GM21423 (cell line): ENCODE results near the gene EGLN3.
"Not testable (repeated sequence)": the region's sequence is repeated elsewhere in the genome, so short reads cannot be mapped to it uniquely, and the experiment has no call there.

ENCODE experiments used
- ATAC-seq: cut with Tn5 transposase; IDR thresholded peaks from one replicate; pipeline ENCODE4 v1.9.1; 2021; ENCODE audit warnings: mild to moderate bottlenecking, moderate library complexity; ENCODE audit not compliant: unreplicated experiment

EGLN3 gene

DNA sequence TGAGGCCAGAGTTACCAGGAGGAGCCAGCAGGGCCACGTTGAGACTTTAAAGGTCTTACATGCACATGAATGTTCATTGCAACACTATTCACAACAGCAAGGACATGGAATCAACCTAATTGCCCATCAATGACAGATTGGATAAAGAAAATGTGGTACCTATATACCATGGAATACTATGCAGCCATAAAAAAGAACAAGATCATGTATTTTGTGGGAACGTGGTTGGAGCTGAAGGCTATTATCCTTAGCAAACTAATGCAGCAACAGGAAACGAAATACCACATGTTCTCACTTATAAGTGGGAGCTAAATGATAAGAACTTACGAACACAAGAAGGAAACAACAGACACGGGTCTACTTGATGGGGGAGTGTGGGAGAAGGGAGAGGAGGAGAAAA, 11.6 kb upstream of the EGLN3 start:
- not testable (repeated sequence) for ATAC-seq

DNA sequence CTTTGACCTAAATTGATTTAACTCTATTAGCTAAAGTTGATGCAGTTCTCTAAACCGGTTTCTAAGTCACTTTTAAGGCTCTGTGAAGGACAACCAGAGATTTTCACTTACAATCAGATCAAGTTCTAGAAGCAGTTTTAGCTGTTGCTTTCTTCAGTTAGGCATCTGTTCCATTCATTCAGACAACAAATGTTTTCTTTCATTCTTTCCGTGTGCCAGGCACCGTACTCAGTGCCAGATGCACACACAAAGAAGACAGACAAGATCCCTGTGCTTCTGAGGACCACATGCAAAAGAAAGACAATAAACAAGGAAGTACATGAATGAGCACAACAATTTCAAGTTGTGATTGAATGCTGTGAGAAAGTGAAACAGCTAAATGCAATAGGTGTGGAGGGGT, 11.1 kb upstream of the EGLN3 start:
- ATAC-seq = no peak

DNA sequence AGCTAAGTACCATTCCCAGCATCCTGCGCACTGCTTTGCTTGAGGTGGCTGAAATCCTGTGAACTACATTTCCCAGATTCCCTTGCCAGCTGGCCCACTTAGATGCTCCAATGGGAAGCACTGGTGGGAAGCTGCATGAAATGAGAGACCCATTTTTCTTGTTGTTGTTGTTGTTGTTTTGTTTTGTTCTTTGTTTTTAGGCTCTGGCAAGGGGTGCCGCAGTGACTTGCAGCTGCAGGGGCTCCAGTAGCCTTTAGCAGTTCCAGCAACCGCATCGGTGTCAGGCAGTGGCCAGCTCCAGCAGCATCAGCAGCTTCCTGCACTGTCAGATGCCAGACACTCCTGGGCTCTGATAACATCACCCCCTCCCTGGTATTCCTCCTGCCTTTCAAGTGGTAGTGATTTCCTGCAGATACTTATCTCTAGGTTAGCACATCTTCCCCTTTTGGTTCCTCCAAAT, 8.8 kb upstream of the EGLN3 start:
- no peak for ATAC-seq

DNA sequence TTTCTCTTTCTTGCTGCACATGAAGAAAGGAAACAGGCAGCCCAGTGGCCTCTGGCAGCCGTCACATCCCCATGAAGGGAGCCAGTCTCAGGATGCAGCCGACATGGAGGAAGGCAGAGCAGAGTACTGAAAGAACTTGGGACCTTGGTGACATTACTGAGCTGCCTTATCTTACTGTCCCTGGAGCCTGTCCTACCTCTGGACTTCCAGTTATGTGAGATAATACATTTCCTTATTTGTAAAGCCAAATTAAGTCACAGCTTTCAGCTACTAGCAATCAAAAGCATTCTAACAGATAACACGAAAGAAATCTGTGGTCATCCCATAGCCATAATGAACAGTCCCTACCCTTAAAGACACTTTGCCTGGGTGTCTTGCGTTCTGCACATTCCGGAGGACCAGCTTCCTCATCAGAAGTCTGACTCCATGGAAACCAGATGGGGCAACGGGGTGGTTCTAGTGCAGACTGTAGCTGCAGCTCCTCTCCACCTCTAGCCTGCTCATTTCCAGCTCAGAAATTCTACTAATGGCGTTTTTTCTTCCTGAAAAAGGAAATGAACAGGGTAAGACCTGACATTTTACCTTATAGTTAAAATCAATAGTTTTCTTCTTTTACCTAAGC, 7.8 kb upstream of the EGLN3 start:
- ATAC-seq = no peak

DNA sequence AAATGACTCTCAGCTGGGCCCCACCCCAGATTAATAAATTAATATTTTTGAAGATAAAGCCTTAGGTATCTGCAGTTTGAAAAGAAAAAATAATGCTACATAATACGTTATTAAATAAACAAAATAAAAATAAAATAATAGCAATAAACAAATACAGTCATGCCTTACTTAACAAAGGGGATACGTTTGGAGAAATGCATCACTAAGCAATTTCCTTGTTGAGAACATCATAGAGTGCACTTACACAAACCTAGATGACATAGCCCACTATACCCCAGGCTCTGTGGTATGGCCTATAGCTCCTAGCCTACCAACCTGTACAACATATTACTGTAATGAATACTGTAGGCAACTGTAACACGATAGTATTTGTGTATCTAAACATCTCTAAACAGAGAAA, 7.1 kb upstream of the EGLN3 start:
- ATAC-seq = no peak

DNA sequence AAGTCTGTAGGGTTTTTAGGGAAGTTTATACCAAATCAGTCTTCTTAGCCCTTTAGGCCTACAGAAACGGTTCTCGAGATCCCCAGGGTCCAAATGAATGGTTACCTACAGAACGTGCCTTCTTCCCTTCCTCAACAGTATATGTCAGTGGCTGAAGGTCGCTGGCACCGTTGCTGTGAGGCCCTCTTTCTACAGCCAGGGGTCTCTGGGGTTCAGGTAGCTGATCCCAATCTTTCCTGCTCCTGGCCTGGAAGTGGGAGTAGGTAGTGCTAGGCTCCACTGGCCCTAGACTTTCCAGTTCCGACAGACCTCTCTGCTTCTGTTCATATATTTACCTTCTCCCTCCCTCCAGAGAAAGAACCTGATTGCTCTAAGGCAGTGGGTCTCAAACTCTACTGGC, 6.4 kb upstream of the EGLN3 start:
- no peak for ATAC-seq

DNA sequence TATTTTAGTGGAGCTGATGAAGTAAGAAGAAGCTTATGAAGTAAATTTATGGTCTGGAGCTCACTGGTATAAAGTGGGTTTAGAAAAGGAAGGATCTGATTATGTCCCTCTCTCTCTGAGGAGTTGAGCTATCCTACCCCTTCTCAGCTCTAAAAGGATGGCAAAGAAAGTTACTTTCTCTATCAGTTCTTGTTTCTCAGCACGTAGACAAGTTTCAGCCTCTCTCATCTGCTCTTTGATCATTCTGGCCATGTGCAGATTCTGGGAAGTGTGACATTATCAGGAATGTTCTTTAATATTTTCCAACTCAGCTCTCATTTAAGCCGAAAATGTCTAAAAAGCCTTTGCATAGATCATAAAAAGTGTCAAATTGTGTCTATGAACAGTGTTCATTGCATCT, 5.8 kb upstream of the EGLN3 start:
- ATAC-seq = no peak

DNA sequence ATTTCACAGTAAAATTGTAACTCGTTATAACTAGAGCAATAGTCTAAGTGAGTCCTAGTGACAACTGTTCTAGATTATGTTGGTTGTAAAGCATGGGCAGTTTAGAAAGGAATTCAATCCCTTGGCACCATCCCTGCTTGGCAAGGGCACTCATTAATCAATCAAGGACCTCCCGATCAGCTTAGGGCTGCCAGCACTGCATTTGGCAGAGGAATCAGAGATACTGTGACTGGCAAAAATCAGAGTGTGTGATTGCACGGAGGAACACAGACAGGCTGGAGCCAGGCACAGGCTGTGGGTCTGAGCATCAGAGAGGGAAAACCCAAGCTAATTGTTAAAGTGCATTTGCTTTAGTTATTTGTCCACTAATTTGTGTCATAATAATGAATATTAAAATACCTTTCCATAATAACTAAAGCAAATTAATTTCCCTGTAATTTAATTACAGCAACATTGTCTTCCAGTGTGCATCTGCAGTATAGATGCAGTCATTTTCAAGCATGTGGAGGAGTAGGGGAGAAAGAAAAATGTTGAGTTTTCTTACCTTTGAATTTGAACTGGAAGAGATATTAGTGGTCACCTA, 3.2 kb upstream of the EGLN3 start:
- ATAC-seq = no peak

DNA sequence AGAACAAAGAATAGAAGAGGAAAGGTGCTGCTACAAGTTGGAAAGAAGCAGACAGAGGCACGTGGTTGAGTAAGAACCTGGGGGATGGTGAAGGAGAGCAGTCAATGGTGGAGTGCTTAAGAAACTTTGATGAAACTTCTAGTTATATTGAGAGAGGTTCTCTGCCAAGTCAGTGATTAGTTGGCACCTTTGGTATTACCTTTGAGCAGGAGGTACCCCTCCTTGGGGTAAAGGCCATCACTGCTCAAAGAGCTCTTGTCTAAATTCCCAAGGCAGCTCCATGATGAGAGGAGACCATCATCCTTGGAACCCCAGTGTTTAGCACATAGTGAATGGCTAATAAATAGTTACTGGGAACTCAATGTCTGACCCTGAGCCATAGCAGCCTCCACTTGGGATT, 1.7 kb upstream of the EGLN3 start:
- no peak for ATAC-seq

DNA sequence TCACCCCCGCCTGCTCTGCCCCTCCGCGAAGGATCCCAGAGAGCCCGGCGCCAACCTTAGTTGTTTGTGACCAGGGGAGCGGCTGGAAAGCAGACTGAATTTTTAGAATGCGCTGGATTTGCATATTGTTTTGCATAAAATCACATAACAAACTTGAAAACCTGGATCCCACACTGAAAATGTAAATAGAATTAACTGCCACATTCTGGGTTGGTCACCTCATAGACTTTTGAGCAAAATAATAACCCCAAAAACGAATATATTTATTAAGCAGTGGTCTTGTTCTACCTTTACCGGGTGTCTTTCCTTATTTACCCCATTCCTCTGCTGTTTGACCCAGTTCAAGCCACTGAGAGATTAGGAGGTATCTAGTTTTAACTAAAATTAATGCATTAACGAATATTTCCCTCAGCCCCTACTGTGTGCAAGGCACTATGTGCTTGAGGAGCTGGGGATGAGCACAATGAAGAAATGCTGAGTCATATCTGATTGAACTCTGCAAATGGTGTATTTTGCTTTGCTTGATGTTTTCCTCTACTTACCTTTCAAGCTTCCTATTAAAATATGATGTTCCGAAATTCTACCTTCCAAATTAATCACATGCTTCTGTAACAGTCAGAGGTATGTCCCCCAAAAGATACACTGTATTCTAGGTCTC, 438 bp upstream of the EGLN3 start:
- no peak for ATAC-seq

DNA sequence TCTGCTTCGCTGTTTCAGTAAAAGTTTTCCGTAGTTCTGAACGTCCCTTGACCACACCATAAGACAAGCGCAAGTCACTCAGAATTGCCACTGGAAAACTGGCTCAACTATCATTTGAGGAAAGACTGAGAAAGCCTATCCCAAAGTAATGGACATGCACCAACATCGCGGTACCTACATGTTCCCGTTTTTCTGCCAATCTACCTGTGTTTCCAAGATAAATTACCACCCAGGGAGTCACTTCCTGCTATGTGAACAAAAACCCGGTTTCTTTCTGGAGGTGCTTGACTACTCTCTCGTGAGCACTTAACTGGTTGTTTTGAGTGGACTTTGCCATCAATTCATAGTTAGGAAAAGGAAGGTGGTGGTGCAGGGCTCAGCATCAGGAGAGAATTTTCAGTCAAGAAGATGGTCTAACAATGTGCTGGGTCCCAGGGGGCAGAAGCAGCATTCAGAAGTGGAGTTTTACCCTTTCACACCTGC, 1.4 kb downstream of the EGLN3 start:
- no peak for ATAC-seq

DNA sequence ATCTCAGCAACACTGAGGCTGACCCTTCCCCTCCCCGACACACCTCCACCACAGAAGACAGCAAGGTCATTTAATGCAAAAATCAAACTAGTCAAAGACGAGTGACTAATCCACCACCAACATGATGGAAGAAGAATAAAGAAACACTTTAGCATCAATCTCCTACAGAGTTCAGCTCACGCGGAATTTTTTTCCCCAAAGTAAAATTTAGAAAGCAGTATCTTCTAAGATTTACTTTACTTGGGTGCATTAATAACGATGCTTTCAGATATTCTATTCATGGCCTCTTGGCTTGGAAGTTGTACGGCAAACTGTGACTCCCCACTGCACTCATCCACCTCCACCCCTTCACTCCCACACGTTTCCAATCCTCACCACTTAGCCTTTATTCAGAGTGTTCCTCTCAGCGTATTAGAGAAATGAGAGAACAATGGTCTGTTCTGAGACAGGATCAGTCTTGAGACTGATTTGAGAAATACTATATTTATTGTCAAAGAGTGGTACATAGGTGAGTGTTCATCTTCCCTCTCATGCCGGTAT, 1.9 kb downstream of the EGLN3 start:
- ATAC-seq = no peak

DNA sequence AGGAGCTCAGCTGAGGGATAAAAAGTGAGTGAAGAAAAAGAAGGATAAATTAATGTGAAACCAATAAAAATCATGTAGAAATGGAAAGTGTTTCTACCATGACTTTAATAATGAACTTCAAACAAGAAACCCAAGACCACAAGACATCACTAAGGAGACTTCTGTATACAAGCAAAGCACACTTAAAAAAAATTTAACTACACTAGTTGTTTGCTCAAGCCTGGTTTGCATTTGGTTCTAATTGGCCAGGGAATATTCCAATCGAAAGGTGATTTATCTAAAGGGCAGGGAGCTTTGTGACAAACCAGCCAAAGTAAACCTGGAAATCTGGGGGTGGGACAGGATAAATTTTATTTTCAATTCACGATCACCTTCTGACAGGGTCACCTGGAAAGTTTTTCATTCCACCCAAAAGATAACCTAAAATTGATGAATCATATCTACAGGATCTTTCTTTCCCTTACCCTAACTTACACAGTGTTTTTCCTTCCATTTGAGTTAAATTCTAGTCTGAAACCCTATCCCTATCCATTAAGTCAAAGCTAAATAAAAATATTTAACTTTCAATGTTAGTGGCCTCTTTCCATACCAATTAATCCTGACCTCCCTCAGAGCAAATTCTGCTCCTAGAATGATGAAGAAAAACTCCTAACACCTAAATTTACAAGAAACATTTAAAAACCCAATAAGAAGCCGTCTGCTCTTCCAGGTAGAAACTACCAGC, 2.6 kb downstream of the EGLN3 start:
- ATAC-seq = no peak

DNA sequence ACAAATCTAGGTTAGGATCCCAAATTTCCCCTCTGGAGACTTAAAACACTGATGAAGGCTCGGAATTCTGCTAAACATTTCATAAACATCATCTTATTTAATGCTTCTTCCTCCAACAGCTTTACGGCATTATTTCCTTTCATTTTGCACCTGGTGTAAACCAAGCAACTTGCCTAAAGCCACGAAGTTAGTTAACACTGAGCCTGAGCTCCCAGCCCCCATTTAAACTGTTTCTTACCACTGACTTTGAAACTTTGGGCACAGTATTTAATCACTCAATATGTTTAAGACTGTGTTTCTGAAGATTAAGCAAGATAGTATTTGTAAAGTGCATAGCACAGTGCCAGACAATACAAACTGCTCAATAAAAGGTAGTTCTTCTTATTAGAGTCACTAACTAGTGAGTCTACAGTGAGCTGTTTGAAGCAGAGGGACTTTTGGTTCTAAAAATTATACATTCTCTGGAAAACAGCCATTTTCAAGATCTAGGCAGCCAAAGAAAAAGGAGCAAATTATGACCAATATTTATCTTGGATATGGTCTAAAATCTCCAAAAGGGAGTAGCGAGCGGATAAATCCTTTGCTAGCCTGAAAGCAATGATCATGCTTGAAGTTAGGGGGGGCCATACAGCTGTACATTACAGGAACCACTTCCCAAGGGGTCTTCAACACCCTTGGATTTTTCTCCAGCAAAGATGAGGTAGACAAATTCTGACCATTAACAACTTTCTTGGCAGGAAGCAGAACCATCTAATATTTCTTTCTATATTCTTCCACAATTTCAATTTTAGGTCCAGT, 4.0 kb downstream of the EGLN3 start:
- no peak for ATAC-seq

DNA sequence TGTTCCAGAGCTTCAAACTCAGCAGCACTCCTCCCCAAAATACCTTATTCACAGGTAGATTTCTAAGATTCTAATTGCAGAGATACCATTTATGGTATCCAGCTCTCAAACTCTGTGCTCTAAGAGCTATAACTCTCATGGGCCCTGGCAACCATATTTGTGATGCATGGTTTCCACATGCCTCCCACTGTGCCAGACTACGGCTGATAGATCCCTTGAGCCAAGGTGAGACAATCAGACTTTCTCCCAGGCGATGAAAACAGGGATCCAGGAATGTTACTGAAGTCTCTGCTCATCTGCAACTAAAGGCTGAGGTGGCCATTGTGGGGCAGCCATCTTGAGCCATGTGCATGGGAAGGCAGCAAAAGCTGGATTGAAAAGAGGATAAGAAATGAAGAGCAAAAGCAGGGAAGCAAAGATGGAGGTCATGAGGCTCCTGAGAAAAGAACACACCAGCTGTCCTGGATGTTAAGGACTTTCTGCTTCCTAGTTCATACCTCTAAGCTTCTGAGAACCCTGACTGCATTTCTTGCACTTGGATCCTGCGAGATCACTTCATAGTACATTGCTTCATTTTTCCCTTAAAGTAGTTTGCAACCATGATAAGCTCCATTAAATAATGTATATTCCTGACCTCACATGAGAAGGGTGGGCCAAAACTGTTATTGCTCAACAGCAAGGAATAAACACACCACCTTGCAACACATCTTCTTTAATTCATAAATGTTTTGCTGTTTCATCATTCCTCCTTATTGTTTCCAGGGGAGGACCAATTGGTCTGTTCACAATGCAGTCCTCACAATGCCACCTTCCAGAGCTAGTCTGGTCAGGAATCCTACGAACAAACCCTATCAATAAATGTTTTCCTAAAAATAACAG, 5.4 kb downstream of the EGLN3 start:
- ATAC-seq = no peak

DNA sequence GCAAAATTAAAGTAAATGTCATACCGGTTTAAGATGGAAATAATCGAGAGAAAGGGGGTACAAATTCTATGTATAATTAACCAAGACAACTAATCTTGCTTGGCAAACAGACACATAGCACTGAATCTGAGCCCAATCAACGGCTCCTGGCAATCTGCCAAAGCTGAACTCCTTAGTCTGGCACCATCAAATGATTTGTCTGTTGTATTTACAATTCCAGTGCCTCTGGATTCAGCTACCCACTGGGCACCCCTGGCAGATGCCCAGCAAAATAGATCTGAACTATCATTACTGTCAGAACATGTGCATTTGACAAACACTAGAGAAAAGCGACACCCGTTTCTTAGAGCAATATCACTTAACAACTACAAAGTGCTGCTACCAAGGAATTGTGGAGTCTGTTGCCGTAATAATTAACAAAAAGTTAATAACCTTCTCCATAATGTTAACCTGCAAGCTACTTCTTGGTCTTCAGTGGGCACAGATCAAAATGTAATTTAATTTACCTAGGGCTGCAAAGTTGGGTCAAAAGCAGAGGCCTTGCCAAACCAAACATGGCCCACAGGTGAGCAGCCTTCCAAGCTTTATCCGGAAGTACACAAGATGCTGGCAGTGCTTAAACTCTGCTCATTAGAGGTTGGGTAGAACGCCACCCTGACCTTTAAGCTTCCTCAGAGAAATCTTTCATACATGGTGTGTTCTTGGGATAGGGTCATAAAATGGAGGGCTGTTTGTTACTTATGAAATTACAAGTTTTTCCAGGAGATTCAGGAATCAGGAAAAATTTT, 7.6 kb downstream of the EGLN3 start:
- no peak for ATAC-seq

DNA sequence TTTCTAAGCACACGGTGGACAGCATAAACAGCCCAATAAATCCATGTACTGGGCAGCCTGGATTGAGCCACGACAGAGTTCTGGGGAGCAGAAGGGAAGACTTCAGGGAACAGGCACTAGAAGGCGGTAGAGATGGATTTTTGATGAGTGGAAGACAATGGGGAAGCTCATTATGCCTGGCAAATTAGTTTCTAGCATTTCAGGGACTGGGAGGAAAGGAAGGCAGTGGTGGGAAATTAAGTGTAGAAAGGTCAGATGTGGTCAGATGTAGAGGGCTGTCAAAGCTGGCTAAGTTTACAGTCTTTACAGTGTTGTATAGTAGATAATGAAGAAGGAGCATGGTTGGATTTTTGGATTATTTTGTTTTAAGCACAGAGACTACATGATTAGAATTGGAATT, 9.2 kb downstream of the EGLN3 start:
- ATAC-seq = no peak

DNA sequence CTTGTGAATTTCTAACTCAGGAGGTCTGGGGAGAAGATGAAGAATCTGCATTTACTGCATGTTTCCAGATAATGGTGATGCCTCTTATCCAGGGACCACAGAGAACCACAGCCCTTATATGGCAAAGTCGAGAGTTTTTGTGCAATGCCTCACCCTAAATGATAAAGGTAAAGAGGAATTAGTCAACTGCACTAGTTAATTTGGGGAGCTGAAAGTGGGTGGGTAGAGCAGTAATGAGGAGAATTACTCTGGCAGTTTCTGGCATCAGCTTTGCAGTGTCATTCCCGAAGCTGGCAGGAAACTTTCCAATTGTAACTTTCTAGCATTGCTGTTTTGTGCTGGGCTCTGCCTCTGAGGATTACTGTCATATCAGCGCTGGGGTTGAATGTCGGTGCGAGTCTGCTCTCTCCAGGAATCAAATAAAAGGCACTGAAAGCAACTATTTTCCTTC, 10.3 kb downstream of the EGLN3 start:
- ATAC-seq = no peak
